CD4-positive, alpha-beta T cell treated with Interleukin-15 for 1 hour (primary cell): ENCODE measurements around the gene RAB40B.

Experiments used
- DNase-seq: peaks from one replicate; pipeline ENCODE4 v3.0.0-alpha.2; 2020

RAB40B gene

GRCh38 chr17:82648165-82648668 is 50.3 kb downstream of the RAB40B start, which contains the start of gene WDR45B:
WDR45B (minus strand) TSS chr17:82648444; CDS start chr17:82648340, 104 bp downstream.
- peak; percentile 93 for DNase-seq

GRCh38 chr17:82647593-82648164 is 50.8 kb downstream of the RAB40B start:
- peak; percentile 40 for DNase-seq

GRCh38 chr17:82645516-82645915 is 53.0 kb downstream of the RAB40B start:
- no peak for DNase-seq

- no peak for DNase-seq
Observed at GRCh38 chr17:82644148-82644547, 54.4 kb downstream of the RAB40B start.

GRCh38 chr17:82642022-82642421 is 56.5 kb downstream of the RAB40B start:
- no peak for DNase-seq

- no peak for DNase-seq
Observed at GRCh38 chr17:82640036-82640435, 58.5 kb downstream of the RAB40B start.

- no peak for DNase-seq
Observed at GRCh38 chr17:82639628-82640027, 58.9 kb downstream of the RAB40B start.

GRCh38 chr17:82638183-82638773 is 60.2 kb downstream of the RAB40B start:
- no peak for DNase-seq

- DNase-seq, result no peak
Observed at GRCh38 chr17:82636626-82637598, 61.6 kb downstream of the RAB40B start.

- no peak for DNase-seq
Observed at GRCh38 chr17:82633343-82633742, 65.2 kb downstream of the RAB40B start.

- no peak for DNase-seq
Observed at GRCh38 chr17:82632451-82632850, 66.0 kb downstream of the RAB40B start.

- no peak for DNase-seq
Observed at GRCh38 chr17:82631544-82631943, 67.0 kb downstream of the RAB40B start.

GRCh38 chr17:82630212-82630611 is 68.3 kb downstream of the RAB40B start:
- no peak for DNase-seq

GRCh38 chr17:82629748-82630147 is 68.8 kb downstream of the RAB40B start:
- DNase-seq, result no peak

- no peak for DNase-seq
Observed at GRCh38 chr17:82627405-82627804, 71.1 kb downstream of the RAB40B start.

- no peak for DNase-seq
Observed at GRCh38 chr17:82623707-82624106, 74.8 kb downstream of the RAB40B start.

- no peak for DNase-seq
Observed at GRCh38 chr17:82619641-82620040, 78.9 kb downstream of the RAB40B start.

GRCh38 chr17:82619211-82619610 is 79.3 kb downstream of the RAB40B start:
- no peak for DNase-seq

- DNase-seq, result no peak
Observed at GRCh38 chr17:82616021-82616711, 82.3 kb downstream of the RAB40B start.

- DNase-seq, result no peak
Observed at GRCh38 chr17:82615084-82616020, 83.1 kb downstream of the RAB40B start.

GRCh38 chr17:82614095-82614631 is 84.3 kb downstream of the RAB40B start:
- no peak for DNase-seq
